SK-N-SH treated with all-trans-retinoic acid at 6 μM for 48 hours (cell line): ENCODE measurements around the gene ABCC5.

Experiments
- ATAC-seq: fragments of 200-7000 bp; cut with Tn5 transposase; 3 replicates; pipeline ENCODE4 v1.9.1; 2020; ENCODE audit warnings: mild to moderate bottlenecking, moderate library complexity
- ARNTL ChIP-seq: fragments of 450-650 bp; formaldehyde crosslinking; IDR thresholded peaks from 2 replicates; pipeline ENCODE4 v1.5.0; 2020; ENCODE audit warnings: low read depth, mild to moderate bottlenecking, moderate library complexity, borderline replicate concordance
- BACH2 ChIP-seq: fragments of 250-450 bp; sonication (Bioruptor Pico); IDR thresholded peaks from 2 replicates; pipeline ENCODE4 v1.9.0; 2021; ENCODE audit warnings: mild to moderate bottlenecking, borderline replicate concordance
- CSDC2 ChIP-seq: fragments of 250-450 bp; sonication (Bioruptor Pico); IDR thresholded peaks from 2 replicates; pipeline ENCODE4 v1.5.0; 2020; ENCODE audit warnings: mild to moderate bottlenecking, moderate library complexity
- ESRRG ChIP-seq: fragments of 250-450 bp; sonication (Bioruptor Pico); IDR thresholded peaks from 2 replicates; pipeline ENCODE4 v1.6.1; 2021; ENCODE audit warnings: mild to moderate bottlenecking
- ISL1 ChIP-seq: fragments of 250-450 bp; sonication (Bioruptor Pico); IDR thresholded peaks from 2 replicates; pipeline ENCODE4 v2.1.2; 2022; ENCODE audit warnings: mild to moderate bottlenecking, moderate library complexity
- OSR1 ChIP-seq: fragments of 250-450 bp; sonication (Bioruptor Pico); IDR thresholded peaks from 2 replicates; pipeline ENCODE4 v1.8.0; 2022; ENCODE audit warnings: moderate library complexity, mild to moderate bottlenecking, inconsistent platforms
- PPARA ChIP-seq: fragments of 250-450 bp; sonication (Bioruptor Pico); IDR thresholded peaks from 2 replicates; pipeline ENCODE4 v1.5.0; 2020; ENCODE audit warnings: mild to moderate bottlenecking, borderline replicate concordance
- SNAI2 ChIP-seq: fragments of 250-450 bp; sonication (Bioruptor Pico); IDR thresholded peaks from 2 replicates; pipeline ENCODE4 v1.5.0; 2020; ENCODE audit warnings: mild to moderate bottlenecking, moderate library complexity
- TCF4 ChIP-seq: fragments of 250-450 bp; sonication (Bioruptor Pico); IDR thresholded peaks from 2 replicates; pipeline ENCODE4 v1.8.0; 2021; ENCODE audit warnings: mild to moderate bottlenecking, moderate library complexity, borderline replicate concordance
- TOX ChIP-seq: fragments of 250-450 bp; sonication (Bioruptor Pico); IDR thresholded peaks from 2 replicates; pipeline ENCODE4 v1.8.0; 2021; ENCODE audit warnings: mild to moderate bottlenecking, moderate library complexity, borderline replicate concordance
- ZC3H10 ChIP-seq: fragments of 250-450 bp; sonication (Bioruptor Pico); IDR thresholded peaks from 2 replicates; pipeline ENCODE4 v1.5.1; 2021; ENCODE audit warnings: mild to moderate bottlenecking, moderate library complexity
- ZFP3 ChIP-seq: fragments of 250-450 bp; sonication (Bioruptor Pico); IDR thresholded peaks from 2 replicates; pipeline ENCODE4 v1.5.0; 2020; ENCODE audit warnings: mild to moderate bottlenecking, moderate library complexity
- ZNF565 ChIP-seq: fragments of 450-650 bp; formaldehyde crosslinking; conservative IDR thresholded peaks from 2 replicates; pipeline ENCODE4 v1.5.0; 2020; ENCODE audit warnings: low read depth, mild to moderate bottlenecking, moderate library complexity
- ZNF70 ChIP-seq: fragments of 450-650 bp; formaldehyde crosslinking; IDR thresholded peaks from 2 replicates; pipeline ENCODE4 v1.5.0; 2020; ENCODE audit warnings: mild to moderate bottlenecking, moderate library complexity
- ZNF8 ChIP-seq: fragments of 450-650 bp; formaldehyde crosslinking; IDR thresholded peaks from 2 replicates; pipeline ENCODE4 v1.5.0; 2020; ENCODE audit warnings: mild to moderate bottlenecking, moderate library complexity
- TF ChIP-seq, protein P1 (sequence below): fragments of 250-450 bp; sonication (Bioruptor Pico); IDR thresholded peaks from 2 replicates; pipeline ENCODE4 v1.5.0; 2020; ENCODE audit warnings: mild to moderate bottlenecking, moderate library complexity
- TF ChIP-seq, protein P2 (sequence below): fragments of 250-450 bp; sonication (Bioruptor Pico); IDR thresholded peaks from 2 replicates; pipeline ENCODE4 v1.5.1; 2021; ENCODE audit warnings: mild to moderate bottlenecking, moderate library complexity
- TF ChIP-seq, protein P3 (sequence below): fragments of 250-450 bp; sonication (Bioruptor Pico); IDR thresholded peaks from 2 replicates; pipeline ENCODE4 v1.5.1; 2020; ENCODE audit warnings: low read depth, mild to moderate bottlenecking, moderate library complexity
- TF ChIP-seq, protein P4 (sequence below): fragments of 250-450 bp; sonication (Bioruptor Pico); IDR thresholded peaks from 2 replicates; pipeline ENCODE4 v1.8.0; 2020; ENCODE audit warnings: mild to moderate bottlenecking, moderate library complexity, borderline replicate concordance
- TF ChIP-seq, protein P5 (sequence below): fragments of 250-450 bp; sonication (Bioruptor Pico); IDR thresholded peaks from 2 replicates; pipeline ENCODE4 v1.8.0; 2021; ENCODE audit warnings: low read depth, mild to moderate bottlenecking, moderate library complexity, borderline replicate concordance

ABCC5 gene

DNA sequence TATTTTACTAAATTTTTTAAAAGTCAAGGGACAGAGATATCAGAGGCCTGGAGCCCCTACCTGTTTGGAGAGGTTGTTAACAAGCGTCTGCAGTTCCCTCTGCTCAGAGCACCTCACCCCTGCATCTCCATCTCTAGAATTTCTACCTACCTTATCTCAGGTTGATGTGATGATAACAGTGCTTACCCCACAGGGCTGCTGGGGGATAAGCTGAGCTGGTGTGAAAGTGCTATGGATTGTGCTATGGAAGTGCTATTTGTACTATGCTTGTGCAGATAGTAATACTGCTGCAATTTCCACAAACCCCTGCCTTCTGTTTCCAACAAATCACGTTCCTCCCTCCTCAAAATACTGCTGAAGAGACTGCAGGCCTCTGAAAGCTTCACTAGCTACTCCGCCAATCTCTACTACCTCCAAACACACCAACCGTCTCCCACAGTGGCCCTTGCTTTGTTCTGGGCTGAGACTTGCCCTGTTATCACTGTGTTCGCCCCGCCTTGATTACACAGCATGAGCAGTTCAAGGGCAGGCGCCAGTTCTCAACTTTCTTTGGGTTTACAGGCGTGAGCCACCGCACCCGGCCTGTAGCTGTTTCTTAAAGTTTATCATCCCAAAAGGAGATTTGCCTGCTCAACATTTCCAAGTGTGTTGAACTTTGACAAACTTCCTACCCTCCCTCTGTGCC is 104.6 kb downstream of the ABCC5 start:
- TF ChIP-seq TCF4 (no peak), ZC3H10 (CRISPR knock-in tag) (no peak), TOX (CRISPR knock-in tag) (no peak), CSDC2 (CRISPR knock-in tag) (no peak), PPARA (CRISPR knock-in tag) (no peak), BACH2 (no peak), OSR1 (CRISPR knock-in tag) (no peak), ISL1 (CRISPR knock-in tag) (no peak), ZNF70 (CRISPR knock-in tag) (no peak), ARNTL (CRISPR knock-in tag) (no peak)
- TF ChIP-seq, protein P1, sequence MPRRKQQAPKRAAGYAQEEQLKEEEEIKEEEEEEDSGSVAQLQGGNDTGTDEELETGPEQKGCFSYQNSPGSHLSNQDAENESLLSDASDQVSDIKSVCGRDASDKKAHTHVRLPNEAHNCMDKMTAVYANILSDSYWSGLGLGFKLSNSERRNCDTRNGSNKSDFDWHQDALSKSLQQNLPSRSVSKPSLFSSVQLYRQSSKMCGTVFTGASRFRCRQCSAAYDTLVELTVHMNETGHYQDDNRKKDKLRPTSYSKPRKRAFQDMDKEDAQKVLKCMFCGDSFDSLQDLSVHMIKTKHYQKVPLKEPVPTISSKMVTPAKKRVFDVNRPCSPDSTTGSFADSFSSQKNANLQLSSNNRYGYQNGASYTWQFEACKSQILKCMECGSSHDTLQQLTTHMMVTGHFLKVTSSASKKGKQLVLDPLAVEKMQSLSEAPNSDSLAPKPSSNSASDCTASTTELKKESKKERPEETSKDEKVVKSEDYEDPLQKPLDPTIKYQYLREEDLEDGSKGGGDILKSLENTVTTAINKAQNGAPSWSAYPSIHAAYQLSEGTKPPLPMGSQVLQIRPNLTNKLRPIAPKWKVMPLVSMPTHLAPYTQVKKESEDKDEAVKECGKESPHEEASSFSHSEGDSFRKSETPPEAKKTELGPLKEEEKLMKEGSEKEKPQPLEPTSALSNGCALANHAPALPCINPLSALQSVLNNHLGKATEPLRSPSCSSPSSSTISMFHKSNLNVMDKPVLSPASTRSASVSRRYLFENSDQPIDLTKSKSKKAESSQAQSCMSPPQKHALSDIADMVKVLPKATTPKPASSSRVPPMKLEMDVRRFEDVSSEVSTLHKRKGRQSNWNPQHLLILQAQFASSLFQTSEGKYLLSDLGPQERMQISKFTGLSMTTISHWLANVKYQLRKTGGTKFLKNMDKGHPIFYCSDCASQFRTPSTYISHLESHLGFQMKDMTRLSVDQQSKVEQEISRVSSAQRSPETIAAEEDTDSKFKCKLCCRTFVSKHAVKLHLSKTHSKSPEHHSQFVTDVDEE (CRISPR knock-in tag), result no peak
- TF ChIP-seq, protein P2, sequence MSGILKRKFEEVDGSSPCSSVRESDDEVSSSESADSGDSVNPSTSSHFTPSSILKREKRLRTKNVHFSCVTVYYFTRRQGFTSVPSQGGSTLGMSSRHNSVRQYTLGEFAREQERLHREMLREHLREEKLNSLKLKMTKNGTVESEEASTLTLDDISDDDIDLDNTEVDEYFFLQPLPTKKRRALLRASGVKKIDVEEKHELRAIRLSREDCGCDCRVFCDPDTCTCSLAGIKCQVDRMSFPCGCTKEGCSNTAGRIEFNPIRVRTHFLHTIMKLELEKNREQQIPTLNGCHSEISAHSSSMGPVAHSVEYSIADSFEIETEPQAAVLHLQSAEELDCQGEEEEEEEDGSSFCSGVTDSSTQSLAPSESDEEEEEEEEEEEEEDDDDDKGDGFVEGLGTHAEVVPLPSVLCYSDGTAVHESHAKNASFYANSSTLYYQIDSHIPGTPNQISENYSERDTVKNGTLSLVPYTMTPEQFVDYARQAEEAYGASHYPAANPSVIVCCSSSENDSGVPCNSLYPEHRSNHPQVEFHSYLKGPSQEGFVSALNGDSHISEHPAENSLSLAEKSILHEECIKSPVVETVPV (CRISPR knock-in tag), result no peak
- TF ChIP-seq, protein P3, sequence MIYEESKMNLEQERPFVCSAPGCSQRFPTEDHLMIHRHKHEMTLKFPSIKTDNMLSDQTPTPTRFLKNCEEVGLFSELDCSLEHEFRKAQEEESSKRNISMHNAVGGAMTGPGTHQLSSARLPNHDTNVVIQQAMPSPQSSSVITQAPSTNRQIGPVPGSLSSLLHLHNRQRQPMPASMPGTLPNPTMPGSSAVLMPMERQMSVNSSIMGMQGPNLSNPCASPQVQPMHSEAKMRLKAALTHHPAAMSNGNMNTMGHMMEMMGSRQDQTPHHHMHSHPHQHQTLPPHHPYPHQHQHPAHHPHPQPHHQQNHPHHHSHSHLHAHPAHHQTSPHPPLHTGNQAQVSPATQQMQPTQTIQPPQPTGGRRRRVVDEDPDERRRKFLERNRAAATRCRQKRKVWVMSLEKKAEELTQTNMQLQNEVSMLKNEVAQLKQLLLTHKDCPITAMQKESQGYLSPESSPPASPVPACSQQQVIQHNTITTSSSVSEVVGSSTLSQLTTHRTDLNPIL (CRISPR knock-in tag), result no peak
- no peak for ATAC-seq

DNA sequence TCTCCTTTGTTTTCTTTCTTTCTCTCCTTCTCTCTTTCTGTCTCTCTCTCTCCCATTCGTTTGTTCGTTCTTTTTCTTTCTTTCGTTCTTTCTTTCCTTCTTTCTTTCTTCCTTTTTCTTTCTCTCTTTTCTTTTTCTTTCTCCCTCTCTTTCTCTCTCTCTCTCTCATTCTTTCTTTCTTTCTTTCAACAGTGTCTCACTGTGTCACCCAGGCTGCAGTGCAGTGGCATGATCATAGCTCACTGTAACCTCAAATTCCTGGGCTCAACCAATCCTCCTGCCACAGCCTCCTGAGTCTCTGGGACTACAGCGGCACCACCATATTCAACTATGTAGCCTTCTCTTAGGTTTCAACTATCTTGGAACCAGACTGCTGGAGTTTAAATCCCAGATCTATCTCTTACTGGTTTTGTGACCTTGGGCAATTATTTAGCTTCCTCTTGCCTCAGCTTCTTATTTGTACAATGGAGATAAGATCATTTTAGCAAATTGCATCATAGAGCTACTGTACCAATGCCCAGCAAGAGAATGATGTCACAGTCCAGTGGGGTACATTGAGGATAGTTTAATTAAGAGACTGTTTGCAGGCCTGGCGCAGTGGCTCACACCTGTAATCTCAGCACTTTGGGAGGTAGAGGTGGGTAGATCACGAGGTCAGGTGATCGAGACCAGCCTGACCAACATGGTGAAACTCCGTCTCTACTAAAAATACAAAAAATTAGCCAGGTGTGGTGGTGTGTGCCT is 105.7 kb downstream of the ABCC5 start:
- no peak for ATAC-seq
- TF ChIP-seq ARNTL (CRISPR knock-in tag), result no peak
- no peak for TF ChIP-seq BACH2
- no peak for TF ChIP-seq OSR1 (CRISPR knock-in tag)
- no peak for TF ChIP-seq ZNF565 (CRISPR knock-in tag)
- no peak for TF ChIP-seq SNAI2
- TF ChIP-seq ZNF8 (CRISPR knock-in tag), result no peak

DNA sequence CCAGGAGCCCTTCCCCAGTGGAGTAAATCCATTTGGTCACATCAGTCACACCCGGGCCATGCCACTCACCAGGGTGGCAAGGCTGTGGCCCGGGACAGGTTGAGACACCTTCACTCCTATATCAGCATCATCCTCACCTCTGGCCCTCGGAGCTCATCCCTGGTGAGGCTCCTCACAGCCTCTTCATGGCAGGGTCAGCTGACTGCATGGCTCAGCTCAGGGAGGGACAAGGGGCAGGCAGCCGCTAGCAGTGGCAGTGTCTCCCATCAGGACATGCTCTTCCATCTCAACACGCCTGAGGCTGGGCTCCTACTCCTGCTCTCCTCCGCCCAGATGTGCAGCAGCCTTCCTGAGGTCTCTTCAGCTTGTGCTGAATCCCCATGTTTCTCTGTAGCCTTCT is 106.6 kb downstream of the ABCC5 start:
- TF ChIP-seq, protein P1 (CRISPR knock-in tag), result no peak
- TF ChIP-seq, protein P4, sequence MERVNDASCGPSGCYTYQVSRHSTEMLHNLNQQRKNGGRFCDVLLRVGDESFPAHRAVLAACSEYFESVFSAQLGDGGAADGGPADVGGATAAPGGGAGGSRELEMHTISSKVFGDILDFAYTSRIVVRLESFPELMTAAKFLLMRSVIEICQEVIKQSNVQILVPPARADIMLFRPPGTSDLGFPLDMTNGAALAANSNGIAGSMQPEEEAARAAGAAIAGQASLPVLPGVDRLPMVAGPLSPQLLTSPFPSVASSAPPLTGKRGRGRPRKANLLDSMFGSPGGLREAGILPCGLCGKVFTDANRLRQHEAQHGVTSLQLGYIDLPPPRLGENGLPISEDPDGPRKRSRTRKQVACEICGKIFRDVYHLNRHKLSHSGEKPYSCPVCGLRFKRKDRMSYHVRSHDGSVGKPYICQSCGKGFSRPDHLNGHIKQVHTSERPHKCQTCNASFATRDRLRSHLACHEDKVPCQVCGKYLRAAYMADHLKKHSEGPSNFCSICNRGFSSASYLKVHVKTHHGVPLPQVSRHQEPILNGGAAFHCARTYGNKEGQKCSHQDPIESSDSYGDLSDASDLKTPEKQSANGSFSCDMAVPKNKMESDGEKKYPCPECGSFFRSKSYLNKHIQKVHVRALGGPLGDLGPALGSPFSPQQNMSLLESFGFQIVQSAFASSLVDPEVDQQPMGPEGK (CRISPR knock-in tag), result no peak
- TF ChIP-seq, protein P5, sequence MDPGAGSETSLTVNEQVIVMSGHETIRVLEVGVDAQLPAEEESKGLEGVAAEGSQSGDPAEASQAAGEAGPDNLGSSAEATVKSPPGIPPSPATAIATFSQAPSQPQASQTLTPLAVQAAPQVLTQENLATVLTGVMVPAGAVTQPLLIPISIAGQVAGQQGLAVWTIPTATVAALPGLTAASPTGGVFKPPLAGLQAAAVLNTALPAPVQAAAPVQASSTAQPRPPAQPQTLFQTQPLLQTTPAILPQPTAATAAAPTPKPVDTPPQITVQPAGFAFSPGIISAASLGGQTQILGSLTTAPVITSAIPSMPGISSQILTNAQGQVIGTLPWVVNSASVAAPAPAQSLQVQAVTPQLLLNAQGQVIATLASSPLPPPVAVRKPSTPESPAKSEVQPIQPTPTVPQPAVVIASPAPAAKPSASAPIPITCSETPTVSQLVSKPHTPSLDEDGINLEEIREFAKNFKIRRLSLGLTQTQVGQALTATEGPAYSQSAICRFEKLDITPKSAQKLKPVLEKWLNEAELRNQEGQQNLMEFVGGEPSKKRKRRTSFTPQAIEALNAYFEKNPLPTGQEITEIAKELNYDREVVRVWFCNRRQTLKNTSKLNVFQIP (CRISPR knock-in tag), result no peak
- no peak for TF ChIP-seq OSR1 (CRISPR knock-in tag)
- no peak for TF ChIP-seq ESRRG (CRISPR knock-in tag)
- TF ChIP-seq ISL1 (CRISPR knock-in tag), result no peak
- no peak for TF ChIP-seq BACH2
- TF ChIP-seq ZNF8 (CRISPR knock-in tag), result no peak
- TF ChIP-seq, protein P2 (CRISPR knock-in tag), result no peak
- no peak for TF ChIP-seq CSDC2 (CRISPR knock-in tag)
- TF ChIP-seq ZFP3, result no peak
- TF ChIP-seq ZNF70 (CRISPR knock-in tag), result no peak
- no peak for TF ChIP-seq ZNF565 (CRISPR knock-in tag)
- TF ChIP-seq, protein P3 (CRISPR knock-in tag), result no peak
- no peak for TF ChIP-seq SNAI2
- no peak for ATAC-seq
